ENCODE measurements around the gene ACTR3C. TPM values are rescaled to one million over a fixed set of nuclear protein-coding genes. Genes with fewer than 3 reads are reported as not detected.

ACTR3C gene
- not detected in 2 replicates for total RNA-seq (2014; rRNA removed; shearing (Covaris generic))

DNA sequence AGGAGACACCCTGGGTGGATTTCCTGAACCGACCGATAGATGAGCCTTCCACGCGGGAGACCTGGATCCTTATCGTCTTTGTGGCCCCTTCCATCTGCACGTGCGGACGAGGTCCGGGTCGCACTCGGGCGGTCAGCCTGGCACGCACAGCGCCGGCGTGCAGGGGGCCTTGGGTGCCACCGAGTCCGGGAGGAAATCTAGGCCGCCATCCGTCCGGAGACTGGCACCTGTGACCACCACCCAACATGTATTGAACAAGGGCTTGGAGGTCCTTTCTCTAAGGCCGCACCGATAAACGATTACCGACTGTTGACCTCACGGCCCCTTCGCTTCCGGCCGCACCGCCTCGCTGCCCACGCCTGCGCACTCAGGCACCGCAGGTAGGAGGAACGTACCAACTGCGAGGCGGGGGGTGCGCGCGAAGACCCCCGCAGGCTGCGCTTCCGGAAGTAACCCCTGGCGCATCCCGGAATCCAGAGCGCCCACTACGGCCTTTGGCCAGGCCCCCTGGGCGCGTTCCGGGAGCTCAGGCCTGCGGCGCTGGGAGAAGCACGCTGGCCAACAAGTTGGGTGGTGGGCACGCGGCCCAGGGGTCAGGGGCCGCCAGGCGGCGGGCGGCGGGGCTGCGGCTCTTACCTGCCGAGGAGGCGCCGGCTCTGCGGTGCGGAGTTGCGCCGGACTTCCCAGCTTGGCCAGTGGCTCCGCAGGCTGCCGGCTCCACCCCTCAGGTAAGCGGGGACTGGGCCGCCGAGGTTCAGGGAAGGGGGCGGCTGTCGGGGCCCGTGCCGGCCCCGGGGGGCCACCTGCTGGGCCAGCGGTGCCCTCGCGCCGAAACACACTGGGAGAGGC is at the start of gene ACTR3C, which contains the start of gene LRRC61:
Gene ACTR3C, minus strand, starts transcription at position 713 of the 849 bp plus-strand sequence. CDS start 28,249 bp downstream, outside the sequence.
Gene LRRC61, plus strand, starts transcription at position 523 of the 849 bp plus-strand sequence. CDS start 13,507 bp downstream, outside the sequence.
- no peaks in the 10 kb centered on the region for H3K4me1 ChIP-seq (replicated peaks)
- H3K4me3 ChIP-seq, result no peak within 1 kb of the TSS
- no peaks in the 10 kb centered on the region for H3K36me3 ChIP-seq
- no peak for DNase-seq (ENCODE audit: low read depth in 1 of 2, low spot score in 2 of 2)
- H3K9me3 ChIP-seq (replicated peaks), result no peaks in the 10 kb centered on the region
- H3K27me3 ChIP-seq (replicated peaks), result no peaks in the 10 kb centered on the region
- no peak within 1 kb of the TSS for H3K27ac ChIP-seq

DNA sequence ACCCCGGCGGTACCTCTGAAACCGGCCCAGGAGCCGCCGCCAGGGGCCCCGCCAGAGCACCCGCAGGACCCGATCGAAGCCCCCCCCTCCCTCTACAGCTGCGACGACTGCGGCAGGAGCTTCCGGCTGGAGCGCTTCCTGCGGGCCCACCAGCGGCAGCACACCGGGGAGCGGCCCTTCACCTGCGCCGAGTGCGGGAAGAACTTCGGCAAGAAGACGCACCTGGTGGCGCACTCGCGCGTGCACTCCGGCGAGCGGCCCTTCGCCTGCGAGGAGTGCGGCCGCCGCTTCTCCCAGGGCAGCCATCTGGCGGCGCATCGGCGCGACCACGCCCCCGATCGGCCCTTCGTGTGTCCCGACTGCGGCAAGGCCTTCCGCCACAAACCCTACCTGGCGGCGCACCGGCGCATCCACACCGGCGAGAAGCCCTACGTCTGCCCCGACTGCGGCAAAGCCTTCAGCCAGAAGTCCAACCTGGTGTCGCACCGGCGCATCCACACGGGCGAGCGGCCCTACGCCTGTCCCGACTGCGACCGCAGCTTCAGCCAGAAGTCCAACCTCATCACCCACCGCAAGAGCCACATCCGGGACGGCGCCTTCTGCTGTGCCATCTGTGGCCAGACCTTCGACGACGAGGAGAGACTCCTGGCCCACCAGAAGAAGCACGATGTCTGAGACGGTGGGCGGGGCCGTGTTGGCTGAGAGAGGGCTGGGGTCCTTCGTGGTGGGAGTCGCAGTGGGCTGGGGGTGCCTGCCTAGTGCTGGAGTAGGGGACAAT is 49.1 kb upstream of the ACTR3C start:
- H3K4me3 ChIP-seq, result no peak overlapping the region
- H3K27ac ChIP-seq, result no peak overlapping the region
- H3K9me3 ChIP-seq (replicated peaks), result no peaks in the 10 kb centered on the region
- H3K27me3 ChIP-seq (replicated peaks), result no peaks in the 10 kb centered on the region
- peaks cover 67% of the 10 kb centered on the region for H3K36me3 ChIP-seq
- peaks cover 25% of the 10 kb centered on the region for H3K4me1 ChIP-seq (replicated peaks)
- DNase-seq (ENCODE audit: low read depth in 1 of 2, low spot score in 2 of 2), result no peak

DNA sequence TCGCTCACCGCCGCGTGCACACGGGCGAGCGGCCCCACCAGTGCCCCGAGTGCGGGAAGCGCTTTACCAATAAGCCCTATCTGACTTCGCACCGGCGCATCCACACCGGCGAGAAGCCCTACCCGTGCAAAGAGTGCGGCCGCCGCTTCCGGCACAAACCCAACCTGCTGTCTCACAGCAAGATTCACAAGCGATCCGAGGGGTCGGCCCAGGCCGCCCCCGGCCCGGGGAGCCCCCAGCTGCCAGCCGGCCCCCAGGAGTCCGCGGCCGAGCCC is 48.6 kb upstream of the ACTR3C start:
- Histone ChIP-seq H3K36me3 (peaks cover 67% of the 10 kb centered on the region), H3K4me3 (no peak overlapping the region), H3K9me3 (replicated peaks) (no peaks in the 10 kb centered on the region), H3K4me1 (replicated peaks) (peaks cover 25% of the 10 kb centered on the region), H3K27ac (no peak overlapping the region), H3K27me3 (replicated peaks) (no peaks in the 10 kb centered on the region)
- no peak for DNase-seq (ENCODE audit: low read depth in 1 of 2, low spot score in 2 of 2)

DNA sequence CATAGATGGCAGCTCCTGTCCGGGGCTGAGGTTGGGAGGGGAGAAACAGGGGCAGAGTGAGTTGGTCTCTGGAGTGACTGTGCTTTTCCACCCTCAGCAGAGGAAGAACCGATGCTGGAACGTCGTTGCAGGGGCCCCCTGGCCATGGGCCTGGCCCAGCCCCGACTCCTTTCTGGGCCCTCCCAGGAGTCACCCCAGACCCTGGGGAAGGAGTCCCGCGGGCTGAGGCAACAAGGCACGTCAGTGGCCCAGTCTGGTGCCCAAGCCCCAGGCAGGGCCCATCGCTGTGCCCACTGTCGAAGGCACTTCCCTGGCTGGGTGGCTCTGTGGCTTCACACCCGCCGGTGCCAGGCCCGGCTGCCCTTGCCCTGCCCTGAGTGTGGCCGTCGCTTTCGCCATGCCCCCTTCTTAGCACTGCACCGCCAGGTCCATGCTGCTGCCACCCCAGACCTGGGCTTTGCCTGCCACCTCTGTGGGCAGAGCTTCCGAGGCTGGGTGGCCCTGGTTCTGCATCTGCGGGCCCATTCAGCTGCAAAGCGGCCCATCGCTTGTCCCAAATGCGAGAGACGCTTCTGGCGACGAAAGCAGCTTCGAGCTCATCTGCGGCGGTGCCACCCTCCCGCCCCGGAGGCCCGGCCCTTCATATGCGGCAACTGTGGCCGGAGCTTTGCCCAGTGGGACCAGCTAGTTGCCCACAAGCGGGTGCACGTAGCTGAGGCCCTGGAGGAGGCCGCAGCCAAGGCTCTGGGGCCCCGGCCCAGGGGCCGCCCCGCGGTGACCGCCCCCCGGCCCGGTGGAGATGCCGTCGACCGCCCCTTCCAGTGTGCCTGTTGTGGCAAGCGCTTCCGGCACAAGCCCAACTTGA is 48.0 kb upstream of the ACTR3C start:
- H3K4me1 ChIP-seq (replicated peaks), result peaks cover 25% of the 10 kb centered on the region
- no peaks in the 10 kb centered on the region for H3K9me3 ChIP-seq (replicated peaks)
- H3K27me3 ChIP-seq (replicated peaks), result no peaks in the 10 kb centered on the region
- H3K4me3 ChIP-seq, result no peak overlapping the region
- H3K36me3 ChIP-seq, result peaks cover 67% of the 10 kb centered on the region
- no peak overlapping the region for H3K27ac ChIP-seq
- DNase-seq (ENCODE audit: low read depth in 1 of 2, low spot score in 2 of 2), result no peak

DNA sequence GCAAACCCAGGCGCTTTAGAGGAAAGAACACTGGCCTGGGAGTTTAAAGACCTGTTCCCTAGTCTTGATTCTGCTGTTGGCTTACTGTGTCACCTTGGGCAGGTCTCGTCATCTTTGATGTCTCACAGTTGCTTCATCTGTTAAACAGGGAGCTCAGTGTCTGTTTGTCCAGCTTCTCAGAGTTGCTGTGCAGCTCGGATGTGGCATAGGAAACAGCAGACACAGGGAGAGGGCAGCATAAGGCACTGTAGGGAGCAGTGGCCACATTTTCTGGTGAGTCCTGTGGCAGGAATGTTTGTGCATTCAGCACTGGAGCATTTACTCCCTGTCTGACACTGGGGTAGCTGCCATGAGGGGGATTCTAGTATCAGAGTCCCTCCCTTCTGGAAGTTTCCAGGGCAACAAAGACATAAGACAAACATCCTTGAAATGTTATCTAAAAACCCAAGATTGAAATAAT is 47.3 kb upstream of the ACTR3C start:
- Histone ChIP-seq H3K36me3 (peaks cover 61% of the 10 kb centered on the region), H3K27ac (no peak overlapping the region), H3K27me3 (replicated peaks) (no peaks in the 10 kb centered on the region), H3K4me1 (replicated peaks) (peaks cover 25% of the 10 kb centered on the region), H3K9me3 (replicated peaks) (no peaks in the 10 kb centered on the region), H3K4me3 (no peak overlapping the region)
- DNase-seq (ENCODE audit: low read depth in 1 of 2, low spot score in 2 of 2), result no peak

DNA sequence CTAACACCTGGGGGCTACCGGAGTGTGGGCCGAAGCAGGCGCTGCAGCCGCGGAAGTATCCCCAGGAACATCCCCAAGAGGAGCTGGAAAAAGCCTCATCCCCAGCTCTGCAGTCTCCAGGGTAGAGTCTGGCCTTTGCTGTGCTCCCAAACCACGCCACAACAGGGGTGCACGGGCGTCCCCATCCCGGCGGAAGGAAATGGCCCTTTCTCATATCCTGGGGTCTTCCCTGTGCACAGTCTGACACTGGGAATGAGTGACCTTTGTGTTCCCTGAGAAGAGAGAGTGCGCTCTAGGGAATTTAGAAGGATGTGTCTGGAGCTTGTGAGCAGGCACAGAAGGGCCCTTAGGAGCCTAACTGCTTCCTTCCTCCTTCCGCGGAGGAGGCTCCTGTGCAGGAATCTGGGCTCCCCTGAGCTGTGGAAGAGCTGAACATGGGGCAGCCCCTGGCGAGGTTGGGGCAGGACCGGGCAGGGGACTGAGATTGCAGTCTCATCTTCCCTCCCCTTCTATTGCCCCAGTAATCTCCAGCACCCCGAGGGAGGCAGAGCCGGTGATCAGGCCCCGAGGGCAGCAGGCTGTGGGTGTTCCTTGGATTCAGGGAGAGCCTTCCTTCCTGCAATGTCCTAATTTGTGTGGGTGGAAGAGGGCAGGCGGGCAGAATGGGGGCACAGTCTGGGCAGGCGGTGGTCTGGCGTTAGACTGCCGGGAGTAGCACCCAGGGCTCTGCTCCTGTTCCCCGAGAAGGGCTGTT is 46.6 kb upstream of the ACTR3C start:
- Histone ChIP-seq H3K4me1 (replicated peaks) (peaks cover 25% of the 10 kb centered on the region), H3K4me3 (peak overlapping the region; percentile 93), H3K27ac (peak overlapping the region; percentile 89; the same call in 1 of the 2 replicates), H3K27me3 (replicated peaks) (no peaks in the 10 kb centered on the region), H3K9me3 (replicated peaks) (no peaks in the 10 kb centered on the region), H3K36me3 (peaks cover 60% of the 10 kb centered on the region)
- DNase-seq (ENCODE audit: low read depth in 1 of 2, low spot score in 2 of 2), result no peak

DNA sequence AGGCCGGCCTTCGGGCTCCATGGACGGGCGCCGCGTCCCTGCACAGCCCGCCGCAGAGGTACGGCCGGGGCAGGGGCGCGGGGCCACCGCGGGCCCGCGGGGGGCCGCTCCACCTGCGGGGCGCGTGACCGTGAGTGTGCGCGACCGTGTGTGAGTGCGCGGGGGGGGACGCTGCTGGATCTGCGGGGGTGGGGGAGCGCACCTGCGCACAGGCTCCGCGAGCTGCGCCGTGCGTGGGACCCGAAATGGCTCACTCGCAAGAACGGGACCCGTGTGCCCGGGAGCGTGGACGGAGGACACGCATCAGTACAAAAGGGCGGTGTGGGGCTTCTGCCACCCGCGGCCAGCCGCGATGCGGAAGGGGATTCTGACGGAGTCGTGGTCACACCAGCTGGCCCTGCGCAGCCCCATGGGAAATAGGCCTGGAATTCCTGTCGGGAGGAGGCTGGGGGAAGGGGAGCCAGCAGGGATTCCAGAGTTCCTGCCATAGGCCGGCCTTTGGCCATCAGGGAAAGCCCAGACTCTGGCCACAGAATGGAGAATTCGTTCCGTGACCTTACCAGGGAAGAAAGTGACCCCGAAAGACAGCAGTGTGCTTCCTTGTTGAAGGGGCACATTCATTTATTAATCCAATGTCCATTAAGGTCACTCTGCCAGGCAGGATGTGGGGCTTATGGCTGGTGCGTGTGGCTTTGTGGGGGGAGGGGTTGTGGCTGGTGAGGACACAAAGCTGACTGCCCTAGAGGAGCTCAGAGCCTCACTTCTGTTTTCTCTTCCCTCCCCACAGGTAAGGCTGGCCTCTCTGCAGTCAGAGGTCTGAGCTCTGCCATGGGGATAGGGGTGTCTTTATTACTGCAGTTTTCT is 45.8 kb upstream of the ACTR3C start:
- DNase-seq (ENCODE audit: low read depth in 1 of 2, low spot score in 2 of 2), result peak; percentile 74 to 79
- Histone ChIP-seq H3K27ac (peak overlapping the region; percentile 89), H3K9me3 (replicated peaks) (no peaks in the 10 kb centered on the region), H3K4me1 (replicated peaks) (peaks cover 18% of the 10 kb centered on the region), H3K36me3 (peaks cover 52% of the 10 kb centered on the region), H3K27me3 (replicated peaks) (no peaks in the 10 kb centered on the region), H3K4me3 (peak overlapping the region; percentile 93)

DNA sequence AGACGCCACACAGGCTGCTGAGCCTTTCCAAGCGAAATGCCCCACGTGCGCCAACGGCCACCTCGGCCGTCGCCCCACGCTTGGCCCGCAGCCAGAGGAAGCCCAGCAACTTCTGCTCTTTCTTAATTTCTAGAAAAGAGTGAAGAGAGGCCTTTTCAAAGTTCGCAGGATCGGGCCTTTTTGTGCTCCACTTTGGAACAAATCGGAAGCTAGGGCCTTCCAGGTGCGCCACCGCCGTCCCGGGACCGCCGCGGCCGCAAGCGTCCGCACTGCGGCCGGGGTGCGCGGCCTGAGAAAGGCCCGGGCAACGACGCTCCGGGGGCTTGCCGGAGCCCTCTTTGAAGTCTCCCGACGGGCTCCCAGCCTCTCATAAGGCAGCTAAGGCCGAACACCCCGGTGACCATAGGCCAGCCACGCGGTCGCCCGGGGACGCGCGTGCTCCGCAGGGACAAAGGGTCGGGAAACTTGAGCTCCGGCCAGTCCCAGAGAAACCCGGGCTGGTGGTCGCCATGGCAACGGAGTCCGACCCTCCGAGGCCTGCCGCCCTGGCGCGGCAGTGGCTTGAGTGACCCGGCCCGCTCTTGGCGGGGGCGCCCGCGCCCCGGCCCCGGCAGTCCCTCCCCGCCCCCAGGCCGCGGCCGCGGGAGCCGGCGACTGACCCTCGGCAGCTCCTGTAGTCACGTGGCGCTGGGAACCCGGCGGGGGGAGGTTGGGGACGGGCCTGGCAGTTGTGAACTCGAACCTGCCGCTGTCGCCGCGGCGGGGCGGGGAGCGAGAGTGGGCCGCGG is 44.9 kb upstream of the ACTR3C start, which contains the start of gene REPIN1:
Gene REPIN1, plus strand, starts transcription at position 727 of the 788 bp plus-strand sequence. CDS start 890 bp downstream, outside the sequence.
- peaks cover 44% of the 10 kb centered on the region for H3K36me3 ChIP-seq
- peak; percentile 78 to 91 for DNase-seq (ENCODE audit: low read depth in 1 of 2, low spot score in 2 of 2)

DNA sequence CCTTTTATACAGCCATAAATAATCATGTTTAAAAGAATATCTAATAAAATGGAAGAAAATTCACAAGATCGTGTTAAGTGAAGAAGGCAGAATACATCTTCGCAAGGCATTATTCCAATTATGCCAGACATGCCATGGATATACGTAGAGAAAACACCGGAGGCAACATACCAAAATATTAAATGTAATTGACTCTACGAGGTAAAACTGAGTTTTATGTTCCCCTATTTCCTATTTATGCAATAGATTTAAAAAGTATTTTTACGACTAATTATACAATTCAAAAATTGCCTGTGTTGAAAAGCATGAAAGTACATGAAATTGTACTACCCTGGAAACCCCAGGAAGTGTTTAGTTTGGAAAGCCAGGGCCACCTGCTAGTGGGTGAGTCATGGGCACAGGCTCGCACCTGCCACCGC is 44.3 kb upstream of the ACTR3C start:
- no peak for DNase-seq (ENCODE audit: low read depth in 1 of 2, low spot score in 2 of 2)

More for the DNA sequence above, 44.9 kb upstream of the ACTR3C start, which contains the start of gene REPIN1:
- Histone ChIP-seq H3K27me3 (replicated peaks) (no peaks in the 10 kb centered on the region), H3K9me3 (replicated peaks) (no peaks in the 10 kb centered on the region), H3K4me1 (replicated peaks) (peaks cover 18% of the 10 kb centered on the region), H3K27ac (peak within 1 kb of the TSS; percentile 89), H3K4me3 (peak within 1 kb of the TSS; percentile 93)

DNA sequence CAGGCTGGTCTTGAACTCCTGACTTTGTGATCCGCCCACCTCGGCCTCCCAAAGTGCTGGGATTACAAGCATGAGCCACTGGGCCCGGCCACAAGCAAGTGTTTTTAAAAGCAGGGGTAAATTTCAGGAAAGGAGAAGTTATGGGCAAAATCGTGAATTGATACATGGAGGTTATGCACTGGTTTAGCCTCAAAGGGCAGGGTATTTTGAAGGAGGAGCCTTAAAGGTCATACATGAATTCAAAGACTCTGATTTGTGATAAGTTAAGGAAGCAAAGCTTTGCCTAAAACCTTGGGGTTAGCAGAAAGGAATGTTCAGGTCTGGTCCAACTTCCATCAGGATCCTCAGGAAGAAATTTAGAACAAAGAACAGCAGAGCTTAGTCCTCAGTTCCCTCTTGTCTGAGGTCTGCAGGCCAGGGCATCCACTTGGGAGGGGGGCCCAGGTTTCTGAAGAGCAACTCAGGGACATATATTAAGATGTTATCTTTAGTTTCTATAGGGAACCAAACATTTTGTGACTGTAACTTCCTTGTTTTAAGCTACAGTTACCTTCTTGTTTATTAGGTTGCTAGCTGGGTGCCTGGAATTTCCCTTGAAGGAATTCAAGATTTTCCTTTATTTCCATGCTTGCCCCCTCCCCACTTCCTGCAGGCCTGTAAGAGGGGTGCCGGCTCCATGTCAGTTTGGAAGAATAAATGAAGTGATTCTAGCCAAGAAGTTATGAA is 42.5 kb upstream of the ACTR3C start:
- Histone ChIP-seq H3K27ac (no peak overlapping the region), H3K36me3 (peaks cover 19% of the 10 kb centered on the region), H3K27me3 (replicated peaks) (no peaks in the 10 kb centered on the region), H3K9me3 (replicated peaks) (no peaks in the 10 kb centered on the region), H3K4me1 (replicated peaks) (peaks cover 18% of the 10 kb centered on the region), H3K4me3 (no peak overlapping the region)
- DNase-seq (ENCODE audit: low read depth in 1 of 2, low spot score in 2 of 2), result no peak

More for the DNA sequence above, 44.3 kb upstream of the ACTR3C start:
- Histone ChIP-seq H3K27ac (peak overlapping the region; percentile 89; the same call in 1 of the 2 replicates), H3K9me3 (replicated peaks) (no peaks in the 10 kb centered on the region), H3K36me3 (peaks cover 38% of the 10 kb centered on the region), H3K4me1 (replicated peaks) (peaks cover 18% of the 10 kb centered on the region), H3K27me3 (replicated peaks) (no peaks in the 10 kb centered on the region), H3K4me3 (peak overlapping the region; percentile 93)

DNA sequence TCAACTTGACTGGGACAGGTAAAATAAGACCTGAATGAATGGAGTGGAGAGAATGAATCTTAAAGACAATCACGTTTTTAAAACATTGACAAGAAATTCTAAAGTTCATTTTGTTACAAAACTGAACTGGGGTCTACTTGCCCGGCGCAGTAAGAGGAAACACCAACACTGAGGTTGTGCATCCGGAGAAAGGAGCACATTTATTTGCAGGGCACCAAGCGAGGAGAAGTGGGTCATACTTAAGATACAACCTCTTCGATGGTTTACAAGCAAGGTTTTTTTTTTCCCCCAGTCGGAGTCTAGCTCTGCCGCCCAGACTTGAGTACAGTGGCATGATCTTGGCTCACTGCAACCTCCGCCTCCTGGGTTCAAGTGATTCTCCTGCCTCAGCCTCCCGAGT is 41.8 kb upstream of the ACTR3C start:
- Histone ChIP-seq H3K27me3 (replicated peaks) (no peaks in the 10 kb centered on the region), H3K36me3 (peaks cover 13% of the 10 kb centered on the region), H3K4me3 (no peak overlapping the region), H3K4me1 (replicated peaks) (peaks cover 17% of the 10 kb centered on the region), H3K27ac (no peak overlapping the region), H3K9me3 (replicated peaks) (no peaks in the 10 kb centered on the region)
- DNase-seq (ENCODE audit: low read depth in 1 of 2, low spot score in 2 of 2), result no peak

All from SJSA1 (cell line).